Measurements from ENCODE around the gene GNG7.
"Not testable (repeated sequence)": the region's sequence is repeated elsewhere in the genome, so short reads cannot be mapped to it uniquely, and the experiment has no call there.

Gene GNG7

DNA sequence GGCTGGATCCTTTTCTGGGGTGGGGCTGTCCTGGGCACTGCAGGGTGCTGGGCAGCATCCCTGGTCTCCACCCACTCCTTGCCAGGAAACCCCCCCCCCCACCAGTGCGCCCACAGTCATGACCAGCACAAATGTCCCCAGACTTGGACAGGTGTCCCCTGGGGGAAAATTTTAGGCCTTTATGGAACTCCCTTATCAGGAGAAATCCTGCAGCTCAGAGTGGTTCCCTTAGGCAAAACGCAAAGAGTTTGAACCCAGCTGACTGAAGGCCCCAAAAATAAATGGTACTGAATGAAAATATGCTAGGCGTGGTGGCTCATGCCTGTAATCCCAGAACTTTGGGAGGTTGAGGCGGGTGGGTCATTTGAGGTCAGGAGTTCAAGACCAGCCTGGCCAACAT lies 174.8 kb downstream of the GNG7 start:
- no peak for DNase-seq

DNA sequence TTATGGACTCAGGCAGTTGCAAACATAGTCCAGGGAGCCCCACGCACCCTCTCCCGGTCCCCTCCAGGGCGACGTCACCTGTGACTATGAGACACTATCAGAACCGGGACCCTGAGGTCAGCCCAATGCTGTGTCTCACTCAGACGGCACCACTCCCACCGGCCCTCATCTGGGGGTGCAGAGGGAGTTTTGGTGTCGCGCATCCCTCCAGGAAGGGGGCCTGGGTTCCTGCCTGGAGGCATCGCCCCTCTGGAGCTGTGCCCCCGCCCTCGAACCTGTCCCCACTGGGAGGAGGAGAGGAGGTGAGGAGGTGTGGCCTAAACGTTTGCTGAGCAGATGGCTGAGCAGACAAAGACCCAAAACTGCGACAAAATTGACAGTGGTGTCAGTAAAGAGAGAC lies 175.3 kb downstream of the GNG7 start:
- DNase-seq: no peak

DNA sequence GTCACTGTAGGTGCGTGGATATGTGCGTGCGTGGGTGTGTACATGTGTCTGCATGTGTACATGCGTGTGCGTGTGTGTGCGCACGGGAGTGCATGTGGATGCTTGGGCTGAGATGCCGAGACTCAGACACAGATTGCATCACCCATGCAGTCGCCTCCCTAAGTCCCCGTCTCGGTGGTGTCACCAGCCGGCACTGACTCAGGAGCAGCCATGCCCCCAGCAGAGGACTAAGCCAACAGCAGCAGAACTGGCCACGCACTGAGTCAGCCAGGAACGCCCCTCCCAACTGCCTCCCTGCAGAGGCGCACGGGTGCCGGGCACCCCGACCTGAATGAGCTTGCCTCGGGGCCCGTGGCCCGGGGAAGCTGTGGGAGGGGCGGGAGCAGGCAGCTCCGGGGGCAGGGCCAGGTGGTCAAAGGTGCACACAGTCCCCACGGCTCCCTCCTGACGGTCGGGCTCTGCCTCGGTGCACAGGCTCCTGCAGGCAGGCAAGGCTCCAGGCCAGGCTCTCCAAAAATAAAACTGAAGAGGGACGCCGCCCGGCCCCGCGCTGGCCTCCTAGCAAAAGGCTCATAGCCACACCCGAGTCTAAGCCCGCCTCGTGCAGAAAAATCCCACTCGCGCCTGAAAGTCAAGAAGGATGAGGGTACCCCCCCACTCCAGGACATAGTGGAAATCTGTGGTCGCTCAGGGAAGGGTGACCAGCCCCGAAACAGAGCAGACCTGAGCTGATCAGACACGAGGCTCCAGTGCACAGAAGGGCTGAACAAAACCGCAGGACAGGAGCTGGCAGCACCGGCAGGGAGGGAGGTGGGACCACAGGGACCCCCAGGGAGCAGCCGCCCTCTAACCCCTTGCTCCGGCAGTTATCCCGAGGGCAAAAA lies 177.4 kb downstream of the GNG7 start:
- DNase-seq: no peak

DNA sequence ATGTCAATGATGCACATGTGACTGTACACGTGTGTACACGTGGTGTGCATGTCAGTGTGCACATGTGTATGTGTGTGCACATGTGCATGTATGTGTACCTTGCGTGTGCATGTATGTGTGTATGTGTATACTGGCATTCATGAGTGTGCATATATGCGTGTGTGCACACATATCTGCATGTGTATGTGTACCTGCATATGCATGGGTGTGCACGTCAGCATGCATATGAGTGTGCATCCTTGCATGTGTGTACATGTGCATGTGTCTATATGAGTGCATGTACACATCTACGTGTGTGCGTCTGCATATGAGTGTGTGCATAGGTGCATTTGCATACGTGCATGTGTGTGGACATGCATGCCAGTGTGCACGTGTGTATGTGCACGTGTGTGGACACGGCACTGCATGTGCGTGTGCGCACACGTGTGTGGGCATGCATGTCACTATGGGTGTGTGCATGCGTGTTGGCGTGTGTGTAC lies 178.1 kb downstream of the GNG7 start:
- DNase-seq: no peak

DNA sequence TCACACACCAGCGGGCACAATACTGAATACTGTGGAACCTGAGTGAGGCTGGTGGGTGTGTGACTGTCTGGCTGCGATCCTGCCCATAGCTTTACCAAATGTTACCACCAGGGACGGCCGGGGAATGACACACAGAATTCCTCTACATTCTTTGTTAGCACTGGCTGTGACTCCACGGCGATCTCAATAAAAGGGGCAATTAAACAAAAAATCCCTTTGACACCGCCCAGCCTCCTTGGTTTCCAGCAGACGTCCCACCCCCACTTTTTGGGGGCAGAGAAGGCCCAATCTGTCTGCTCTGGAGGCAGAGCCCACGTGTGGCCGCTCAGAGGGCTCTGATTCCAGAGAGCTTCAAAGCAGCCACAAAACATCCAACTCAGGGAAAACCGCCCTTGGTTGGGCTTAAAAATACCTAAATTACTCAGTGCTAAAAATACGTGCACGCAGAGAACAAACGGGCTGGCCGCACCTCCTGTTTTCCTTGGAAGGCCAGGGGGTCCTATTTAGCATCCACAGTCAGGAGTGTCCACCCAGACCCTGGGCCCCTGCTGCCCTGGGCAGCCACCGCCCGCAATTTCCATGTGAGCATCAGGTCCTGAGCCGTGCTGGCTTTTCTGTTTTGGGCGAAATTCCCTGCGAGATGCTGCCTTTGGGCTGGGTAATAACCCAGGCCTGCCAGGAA lies 178.7 kb downstream of the GNG7 start:
- DNase-seq: no peak

DNA sequence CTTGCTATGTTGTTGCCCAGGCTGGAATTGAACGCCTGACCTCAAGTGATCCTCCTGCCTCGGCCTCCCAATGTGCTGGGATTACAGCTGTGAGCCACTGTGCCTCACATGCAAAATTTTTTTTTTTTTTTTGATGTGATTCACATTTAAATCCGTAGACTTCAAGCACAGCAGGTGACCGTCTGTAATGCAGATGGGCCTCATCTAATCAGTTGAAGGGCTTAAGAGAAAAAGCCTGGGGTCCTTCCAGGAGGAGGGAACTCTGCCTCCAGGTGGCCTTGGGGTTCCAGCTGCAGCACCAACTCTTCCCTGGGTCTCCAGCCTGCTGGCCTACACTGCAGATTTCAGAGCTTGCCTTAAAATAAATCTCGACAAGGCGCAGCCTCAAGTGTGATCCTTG lies 183.0 kb downstream of the GNG7 start:
- DNase-seq: no peak

DNA sequence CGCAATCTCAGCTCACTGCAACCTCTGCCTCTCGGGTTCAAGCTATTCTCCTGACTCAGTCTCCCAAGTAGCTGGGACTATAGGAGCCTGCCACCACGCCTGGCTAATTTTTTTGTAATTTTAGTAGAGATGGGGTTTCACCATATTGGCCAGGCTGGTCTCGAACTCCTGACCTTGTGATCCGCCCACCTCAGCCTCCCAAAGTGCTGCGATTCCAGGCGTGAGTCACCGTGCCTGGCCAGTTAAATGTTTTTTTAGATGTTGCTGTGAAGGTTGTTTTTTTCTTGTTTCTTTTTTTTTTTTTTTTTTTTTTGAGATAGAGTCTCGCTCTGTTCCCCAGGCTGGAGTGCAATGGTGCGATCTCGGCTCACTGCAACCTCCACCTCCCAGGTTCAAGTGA lies 183.6 kb downstream of the GNG7 start:
- not testable (repeated sequence) for DNase-seq

DNA sequence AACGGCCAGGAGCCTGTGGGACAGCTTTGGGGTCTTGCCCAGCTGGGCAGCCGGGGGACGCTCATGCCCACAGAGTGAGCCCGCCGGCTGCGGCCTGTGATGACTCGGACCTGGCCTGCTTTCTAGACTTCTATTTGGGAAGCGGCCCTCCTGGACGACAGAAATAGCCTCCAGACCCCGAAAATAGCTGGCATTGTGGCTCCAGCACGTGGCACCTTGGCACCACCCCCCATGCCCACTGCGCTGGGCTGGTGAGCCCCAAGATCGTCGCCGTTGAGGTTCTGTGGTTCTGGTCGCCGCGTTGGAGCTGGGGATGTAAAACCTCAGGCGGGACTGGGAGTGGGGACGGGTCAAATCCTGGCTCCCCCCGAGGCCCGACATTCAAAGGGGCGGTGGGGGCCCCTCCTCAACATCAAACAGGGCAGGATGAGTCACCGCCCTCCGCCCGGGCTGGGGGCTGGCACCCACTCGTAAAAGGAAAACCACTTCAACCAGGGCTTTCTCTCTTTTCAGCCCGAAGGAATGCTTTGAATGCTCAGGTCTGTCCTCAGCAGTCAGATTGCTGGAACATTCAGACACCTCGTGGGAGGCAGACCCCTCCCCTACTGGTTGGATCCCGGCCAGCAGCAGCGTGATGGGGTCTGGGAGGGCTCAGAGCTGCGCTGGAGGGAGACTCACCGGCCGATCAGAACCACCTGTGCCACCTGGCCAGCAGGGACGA lies 184.5 kb downstream of the GNG7 start:
- no peak for DNase-seq

DNA sequence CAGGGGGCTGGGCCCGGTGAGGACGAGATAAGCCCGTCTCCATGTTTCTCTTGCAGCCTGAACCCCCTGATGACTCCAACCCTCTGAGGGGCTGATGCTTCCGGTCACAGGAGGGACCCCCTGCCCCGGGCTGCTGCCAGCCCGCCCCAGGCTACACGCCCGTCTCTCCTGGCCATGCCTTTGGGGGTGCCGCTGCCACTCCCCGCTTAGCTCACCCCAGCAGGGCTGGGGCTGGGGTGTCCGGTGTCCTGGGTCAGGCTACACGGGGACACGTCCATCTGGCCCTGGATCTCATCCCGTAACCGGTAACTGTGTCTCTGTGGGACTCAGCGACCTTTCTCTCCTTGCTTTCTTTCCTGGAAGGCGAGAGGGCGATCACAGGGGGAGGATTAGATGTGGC lies 185.8 kb downstream of the GNG7 start:
- DNase-seq: no peak

DNA sequence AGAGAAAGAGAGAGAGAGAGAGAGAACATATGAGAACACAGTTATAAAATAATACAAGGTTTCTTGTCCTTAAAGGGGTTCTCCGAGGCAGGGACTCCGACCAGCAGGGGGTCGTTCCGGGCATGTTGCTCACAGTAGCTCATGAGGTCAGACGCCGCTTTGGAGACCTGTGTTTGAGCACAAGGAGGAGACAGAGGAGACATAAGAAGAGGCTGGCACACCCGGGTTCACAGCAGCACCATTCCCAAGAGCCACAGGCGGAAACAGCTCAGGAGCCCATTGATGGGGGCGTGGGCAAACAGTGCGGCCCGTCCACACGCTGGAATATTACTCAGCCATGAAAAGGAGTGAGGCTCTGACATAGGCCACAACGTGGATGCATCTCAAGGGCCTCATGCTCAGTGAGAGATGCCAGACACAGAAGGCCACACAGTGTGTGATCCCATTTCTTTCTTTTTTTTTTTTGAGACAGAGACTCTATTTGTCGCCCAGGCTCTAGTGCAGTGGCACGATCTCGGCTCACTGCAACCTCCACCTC lies 187.4 kb downstream of the GNG7 start:
- DNase-seq: no peak

DNA sequence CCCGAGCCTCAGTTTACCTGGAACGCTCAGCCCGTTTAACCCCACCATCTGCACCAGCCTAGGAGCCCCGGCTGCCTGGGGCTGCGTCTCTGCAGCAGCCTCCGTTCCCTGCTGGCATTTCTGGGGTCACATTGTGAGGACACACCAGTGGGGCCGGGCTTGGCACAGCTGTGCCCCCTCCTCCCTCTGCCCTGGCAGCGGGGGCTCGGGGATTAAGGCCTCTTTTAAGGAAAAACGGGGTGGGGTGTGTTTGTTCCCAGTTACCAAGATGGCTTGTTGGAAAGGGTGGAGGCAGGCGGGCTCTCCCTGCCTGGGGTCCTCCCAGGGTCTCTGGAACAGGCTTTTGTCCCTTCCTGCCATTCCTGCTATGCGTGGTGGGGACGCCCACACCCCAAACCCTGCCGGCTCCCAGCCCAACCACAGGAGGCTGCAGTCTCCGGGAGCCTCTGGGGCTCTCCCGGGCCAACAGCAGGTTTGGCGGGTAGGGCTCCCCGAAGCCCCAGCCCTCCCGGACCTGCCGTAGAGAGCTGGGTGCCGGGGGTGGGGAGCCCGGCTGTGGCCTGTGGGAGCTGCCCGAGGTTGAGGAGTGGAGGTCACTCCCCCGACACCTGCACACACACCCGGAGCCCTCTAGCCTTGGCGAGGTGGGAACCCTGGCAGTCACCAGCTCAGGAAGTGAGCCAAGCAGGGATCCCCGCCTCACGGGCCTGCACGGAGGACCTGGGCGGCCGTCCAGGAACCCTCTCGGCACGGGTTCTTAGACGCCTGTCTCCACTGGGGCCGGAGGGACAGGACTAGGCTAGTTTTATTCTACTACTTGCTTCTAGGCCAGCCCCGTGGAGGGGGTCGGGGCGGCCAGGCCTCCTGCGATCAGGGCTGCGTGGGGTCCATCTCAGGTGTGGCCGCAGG lies 189.7 kb downstream of the GNG7 start:
- no peak for DNase-seq

DNA sequence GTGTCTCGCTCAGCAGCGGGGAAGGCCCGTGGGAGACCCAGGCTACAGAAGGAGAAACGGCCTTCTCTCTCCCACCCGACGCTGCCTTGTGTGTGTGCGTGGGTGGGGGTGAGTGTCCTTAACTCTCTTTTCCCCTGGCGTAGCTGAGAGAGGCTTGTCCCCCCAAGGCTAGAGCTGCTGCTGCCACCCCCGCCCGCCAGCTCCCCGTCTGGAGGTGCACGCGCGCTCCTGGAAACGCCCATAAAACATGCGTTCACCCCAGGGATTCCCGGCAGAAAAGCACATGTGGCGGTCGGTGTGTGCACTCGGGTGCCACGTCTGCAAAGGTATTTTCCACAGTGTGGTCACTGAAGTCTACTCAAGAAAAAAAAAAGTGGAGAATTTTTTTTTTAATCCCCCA lies 190.5 kb downstream of the GNG7 start:
- DNase-seq: no peak

DNA sequence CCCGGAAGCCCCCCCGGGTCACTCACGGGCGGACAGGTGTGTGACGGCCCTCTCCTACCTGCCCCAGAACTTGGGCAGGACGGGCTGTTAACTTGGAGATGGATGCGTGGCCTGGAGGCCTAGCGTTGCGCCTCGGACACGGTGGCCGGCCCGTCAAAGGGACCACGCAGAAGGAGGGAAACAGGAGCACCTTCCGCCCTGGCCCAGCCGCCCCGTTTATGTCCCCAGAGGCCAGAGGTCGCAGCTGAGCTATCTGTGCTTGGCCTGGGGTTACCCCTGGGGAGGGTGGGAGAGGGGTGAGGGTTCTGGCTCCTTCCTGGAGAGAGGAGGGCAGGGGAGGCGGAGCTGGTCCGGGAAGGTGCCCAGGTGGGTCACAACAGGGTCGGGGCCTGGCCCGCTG lies 190.9 kb downstream of the GNG7 start:
- DNase-seq: no peak

DNA sequence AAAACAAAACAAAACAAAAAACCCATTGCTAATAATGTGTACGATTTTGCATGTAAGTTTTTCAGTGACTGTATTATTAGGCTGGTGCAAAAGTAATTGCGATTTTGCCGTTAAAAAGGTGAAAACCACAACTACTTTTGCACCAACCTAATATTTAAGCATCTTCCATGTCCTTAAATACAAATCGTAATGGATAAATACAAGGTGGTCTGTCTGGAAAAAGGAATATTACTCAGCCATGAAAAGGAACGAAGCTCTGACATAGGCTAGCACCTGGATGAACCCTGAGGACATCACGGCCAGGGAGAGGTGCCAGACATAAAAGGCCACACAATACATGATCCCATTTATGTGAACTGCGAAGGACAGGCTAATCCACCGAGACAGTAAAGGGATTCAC lies 193.4 kb downstream of the GNG7 start:
- no peak for DNase-seq

DNA sequence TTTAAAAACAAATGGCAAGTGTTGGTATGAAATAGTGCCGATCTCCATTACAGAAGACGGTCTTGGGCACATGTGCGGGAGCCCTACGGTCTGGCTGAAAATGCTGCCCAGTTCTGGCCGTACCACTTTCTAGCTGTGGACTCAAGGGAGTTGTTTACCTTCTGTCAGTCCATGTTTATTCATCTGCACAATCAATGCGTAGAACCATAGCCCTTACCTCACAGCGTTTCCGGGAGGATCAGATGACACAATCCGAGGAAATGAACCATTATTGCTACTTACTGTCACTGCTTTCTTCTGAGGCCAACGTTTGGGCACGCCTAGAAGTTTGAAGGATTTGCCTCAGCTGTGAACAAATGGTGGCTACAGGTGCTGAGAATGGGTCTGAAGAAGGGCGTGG lies 195.4 kb downstream of the GNG7 start:
- DNase-seq: no peak

DNA sequence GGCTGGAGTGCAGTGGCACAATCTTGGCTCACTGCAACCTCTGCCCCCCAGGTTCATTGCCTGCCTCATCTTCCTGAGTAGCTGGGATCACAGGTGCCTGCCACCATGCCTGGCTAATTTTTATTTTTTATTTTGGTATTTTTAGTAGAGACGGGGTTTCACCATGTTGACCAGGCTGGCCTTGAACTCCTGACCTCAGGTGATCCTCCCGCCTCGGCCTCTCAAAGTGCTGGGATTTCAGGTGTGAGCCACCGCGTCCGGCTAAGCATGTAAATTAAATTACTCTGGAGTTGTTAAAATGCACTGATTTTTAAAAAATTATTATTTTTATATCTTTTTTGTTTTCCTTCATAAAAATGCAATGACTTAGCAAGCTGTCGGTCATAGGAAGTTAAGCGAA lies 195.8 kb downstream of the GNG7 start:
- not testable (repeated sequence) for DNase-seq

DNA sequence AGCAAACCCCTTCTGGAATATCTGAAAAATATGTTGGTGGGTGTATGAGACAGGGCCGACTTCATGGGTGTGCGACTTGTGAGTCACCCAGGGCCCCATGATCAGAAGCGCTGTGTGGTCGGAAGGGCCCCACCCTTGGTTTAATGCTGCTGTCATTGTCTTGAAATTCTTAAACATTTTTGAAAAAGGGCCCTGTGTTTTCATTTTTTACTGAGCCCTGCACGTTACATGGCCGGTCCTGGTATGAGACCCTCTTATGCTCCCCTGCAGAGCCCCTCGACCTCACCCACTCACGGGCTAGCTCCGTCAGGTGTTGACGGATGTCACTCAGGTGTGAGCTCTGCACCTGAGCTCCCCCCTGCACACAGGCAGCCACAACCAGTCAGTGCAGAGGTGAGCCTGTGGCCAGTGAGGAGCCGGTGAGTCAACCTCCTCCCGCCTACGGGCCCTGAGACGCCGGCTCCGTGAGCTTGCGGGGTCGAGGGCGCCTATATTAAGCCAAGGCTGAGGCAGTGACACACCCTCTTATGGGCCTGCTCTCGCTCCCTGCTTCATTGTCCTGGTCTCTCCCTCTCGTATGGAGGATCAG lies 198.9 kb downstream of the GNG7 start:
- DNase-seq: no peak

DNA sequence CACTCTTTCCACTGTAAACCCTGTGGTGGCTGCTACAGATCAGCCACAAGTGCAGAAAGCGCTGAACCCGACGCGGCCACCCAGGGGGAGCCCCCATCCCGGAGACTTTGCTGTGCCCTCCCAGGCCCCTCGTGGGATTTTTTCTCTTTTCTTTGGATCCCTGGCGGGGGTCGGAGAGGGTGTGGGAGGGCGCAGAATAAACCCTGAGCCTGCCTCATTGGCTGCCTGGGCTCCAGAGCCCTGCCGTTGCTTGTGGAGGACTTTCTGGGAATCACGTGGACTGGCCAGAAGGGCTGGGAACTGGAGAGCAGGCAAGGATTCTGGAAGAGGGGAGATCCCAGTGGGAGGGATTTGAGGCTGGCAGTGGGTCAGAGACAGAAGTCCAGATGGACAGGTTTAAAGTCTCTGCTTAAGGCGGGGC lies 201.6 kb downstream of the GNG7 start:
- no peak for DNase-seq

DNA sequence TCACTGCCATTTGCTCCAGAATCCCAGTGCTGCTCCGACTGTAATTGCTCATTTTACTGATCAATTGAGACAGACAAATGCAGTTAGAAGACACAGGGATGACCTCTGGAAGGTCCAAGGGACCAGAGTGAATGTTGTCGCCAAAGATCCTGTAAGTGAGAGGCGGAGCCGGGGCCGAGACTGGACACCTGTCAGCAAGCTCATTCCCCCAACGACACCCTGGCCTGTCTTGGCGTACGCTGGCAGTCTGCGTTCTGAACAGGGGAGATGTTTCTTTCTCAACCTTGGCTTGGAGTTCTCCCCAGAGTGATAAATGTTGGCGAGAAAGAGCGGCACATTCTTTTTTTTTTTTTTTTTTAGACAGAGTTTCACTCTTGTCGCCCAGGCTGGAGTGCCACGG lies 202.3 kb downstream of the GNG7 start:
- DNase-seq: no peak

DNA sequence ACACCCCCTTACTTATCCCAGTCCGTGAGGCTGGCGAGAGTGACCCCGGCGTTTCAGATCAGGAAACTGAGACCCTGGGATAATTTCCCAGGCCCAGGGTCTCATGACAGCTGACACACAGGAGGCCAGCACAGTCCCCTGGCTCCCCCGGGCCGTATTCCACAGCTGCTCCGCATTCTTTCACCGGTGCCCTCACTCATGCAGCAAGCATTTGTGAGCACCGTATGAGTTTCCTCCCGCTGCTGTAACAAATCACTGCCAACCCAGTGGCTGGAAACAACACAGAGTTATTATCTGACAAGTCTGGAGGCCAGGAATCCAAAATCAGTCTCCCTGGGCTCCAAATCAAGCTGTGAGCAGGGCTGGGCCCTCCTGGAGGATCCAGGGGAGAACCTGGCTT lies 205.3 kb downstream of the GNG7 start:
- no peak for DNase-seq

DNA sequence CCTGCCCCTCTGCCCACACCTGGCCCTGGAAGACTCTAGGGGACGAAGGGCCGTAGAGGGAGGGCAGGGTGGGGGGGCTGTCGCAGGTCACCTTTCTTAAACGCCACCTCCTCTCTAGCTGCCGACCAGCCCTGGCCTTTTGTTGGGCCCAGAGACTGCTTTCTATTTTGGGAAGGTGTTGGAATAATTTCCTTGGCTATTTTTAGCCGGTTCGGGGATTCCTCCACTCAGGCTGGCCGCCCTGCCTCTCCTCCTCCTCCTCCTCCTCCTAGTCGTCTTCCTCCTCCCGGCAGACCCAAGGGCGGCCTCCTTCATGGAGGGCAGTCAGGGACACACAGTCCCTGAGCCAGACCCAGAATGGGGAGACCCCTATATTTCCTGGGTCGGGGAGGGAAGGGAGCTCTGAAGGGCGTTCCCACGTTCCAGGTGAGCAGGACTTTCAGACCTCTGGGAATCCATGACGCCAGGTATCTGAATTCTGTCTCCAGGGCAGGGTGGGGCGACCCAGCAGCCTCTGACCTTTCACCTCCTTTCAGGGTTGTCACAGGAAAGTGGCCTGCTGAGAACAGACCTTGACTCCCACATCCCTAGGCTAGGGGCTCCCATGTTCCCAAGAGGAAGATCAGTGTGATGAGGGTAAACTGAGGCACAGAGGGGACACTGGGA lies 206.7 kb downstream of the GNG7 start:
- DNase-seq: no peak

Data from KG1 (cell line).